Subcutaneous adipose tissue (tissue), 4 donors: ENCODE results near the gene SPOCK2. TPM values are rescaled to one million over a fixed set of nuclear protein-coding genes. Genes with fewer than 3 reads are reported as not detected.

Experiments
- CTCF ChIP-seq: fragments of 450-650 bp; IDR thresholded peaks from one replicate; pipeline ENCODE4 v1.5.1; 2016; ENCODE audit warnings: low read depth, mild to moderate bottlenecking, control low read depth, antibody characterized with exemption, moderate library complexity
- total RNA-seq, 4 donors: library from RNA; depleted of rRNA; stranded (reverse); fragments of >200 nt; gene quantifications; one replicate each; pipeline ENCODE4 v1.1.0, GENCODE V29; 2016

Gene SPOCK2
- total RNA-seq, 4 donors from 2014 or later, result 2.6 to 6.0 (median 3.8) TPM

- TF ChIP-seq CTCF, result no peak
Observed at GRCh38 chr10:72116372-72116771, 28.0 kb upstream of the SPOCK2 start.

GRCh38 chr10:72114706-72115450 is 26.5 kb upstream of the SPOCK2 start:
- no peak for TF ChIP-seq CTCF

- no peak for TF ChIP-seq CTCF
Observed at GRCh38 chr10:72110673-72111401, 22.5 kb upstream of the SPOCK2 start.

GRCh38 chr10:72109636-72110157 is 21.3 kb upstream of the SPOCK2 start:
- TF ChIP-seq CTCF, result no peak

GRCh38 chr10:72108830-72109635 is 20.7 kb upstream of the SPOCK2 start:
- no peak for TF ChIP-seq CTCF

- TF ChIP-seq CTCF, result no peak
Observed at GRCh38 chr10:72107325-72108003, 19.1 kb upstream of the SPOCK2 start.
